NCI-H524 treated with DMSO at 0.1 percent for 48 hours (cell line): ENCODE results near the gene CEP63.

Experiments
- DNase-seq: peaks from one replicate; lab custom pipeline; 2025; lab: John Stamatoyannopoulos, UW

The CEP63 gene

DNA sequence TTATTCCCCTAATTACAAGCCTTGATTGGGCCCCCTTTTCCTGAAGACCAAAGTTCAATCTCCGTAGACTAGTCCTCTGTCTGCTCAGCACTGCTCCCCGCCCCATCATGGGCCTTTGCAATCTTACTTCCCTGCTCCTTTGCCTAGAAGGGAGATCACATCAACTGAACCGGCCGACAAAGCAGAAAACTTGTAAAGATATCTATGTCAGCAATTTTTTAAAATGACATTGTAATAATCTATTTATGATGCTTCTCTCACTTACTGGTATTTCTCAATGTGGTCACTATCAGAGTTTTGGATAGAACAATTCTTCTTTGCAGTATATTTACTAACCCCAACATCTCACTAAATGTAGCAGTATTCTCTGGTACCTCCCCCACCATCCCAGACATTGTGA, 17.3 kb upstream of the CEP63 start:
- no peak for DNase-seq

- DNase-seq, result no peak
Measured at GRCh38 chr3:134471521-134472193, 14.2 kb upstream of the CEP63 start.

DNA sequence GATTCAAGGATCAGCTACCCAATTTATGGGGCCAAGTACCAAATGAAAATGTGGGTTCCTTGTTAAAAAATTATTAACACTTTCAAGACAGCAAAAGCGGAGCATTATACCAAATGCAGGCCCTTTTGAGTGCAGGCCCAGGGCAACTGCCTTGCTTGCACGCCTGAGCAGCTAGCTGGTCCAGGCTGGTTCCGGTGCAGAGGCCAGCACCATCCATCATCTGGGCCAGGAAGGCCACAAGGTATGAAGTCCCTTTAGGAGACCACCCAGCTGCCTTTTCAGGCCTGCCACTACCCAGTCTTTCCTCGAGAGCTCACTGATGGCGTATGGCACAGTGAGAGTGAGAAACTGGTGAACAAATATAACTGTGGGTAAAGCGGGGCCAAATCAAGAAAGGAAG, 13.0 kb upstream of the CEP63 start:
- no peak for DNase-seq

GRCh38 chr3:134473868-134474546, 11.8 kb upstream of the CEP63 start:
- DNase-seq, result peak; percentile 29

DNA sequence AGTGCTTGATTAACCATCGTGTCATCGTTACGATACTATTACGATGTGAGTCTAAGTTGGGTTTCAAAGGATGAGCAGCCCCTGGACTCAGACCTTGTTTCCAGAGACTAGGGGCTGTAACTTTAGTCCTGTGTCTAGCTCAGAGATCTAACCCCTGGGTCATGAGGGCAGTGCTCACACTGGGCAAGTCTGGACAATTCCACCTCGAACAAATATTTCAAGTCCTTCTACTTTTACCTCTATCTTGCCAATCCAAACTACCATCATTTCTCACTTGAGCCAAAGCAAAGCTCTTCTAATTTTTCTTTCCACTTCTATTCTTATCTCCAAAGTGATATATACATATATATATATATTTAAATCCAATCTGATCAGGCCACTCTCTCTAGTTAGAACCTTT, 10.9 kb upstream of the CEP63 start:
- DNase-seq, result no peak

GRCh38 chr3:134476306-134476705, 9.6 kb upstream of the CEP63 start:
- DNase-seq, result no peak

DNA sequence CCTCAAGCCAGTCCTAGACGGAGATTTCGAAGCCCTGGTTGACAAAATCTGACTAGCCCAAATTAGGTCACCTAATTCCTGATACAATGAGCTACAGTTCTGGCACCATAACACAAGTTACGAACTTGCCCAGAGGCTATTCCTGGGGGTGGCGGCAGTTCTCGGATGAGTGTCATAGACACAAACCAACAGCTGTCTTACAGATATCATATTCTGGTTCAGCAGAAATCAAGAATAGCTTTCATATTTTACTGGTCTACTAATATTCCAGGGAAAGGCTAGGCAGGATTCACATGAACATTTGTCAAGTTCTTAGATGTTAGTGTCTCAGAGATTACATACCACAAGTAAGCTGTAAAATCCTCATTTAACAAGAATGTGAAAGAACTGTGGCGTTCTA, 8.9 kb upstream of the CEP63 start:
- no peak for DNase-seq

- no peak for DNase-seq
Measured at GRCh38 chr3:134477938-134478337, 7.9 kb upstream of the CEP63 start.

GRCh38 chr3:134480546-134480945, 5.3 kb upstream of the CEP63 start:
- no peak for DNase-seq

GRCh38 chr3:134481166-134481565, 4.7 kb upstream of the CEP63 start:
- no peak for DNase-seq

DNA sequence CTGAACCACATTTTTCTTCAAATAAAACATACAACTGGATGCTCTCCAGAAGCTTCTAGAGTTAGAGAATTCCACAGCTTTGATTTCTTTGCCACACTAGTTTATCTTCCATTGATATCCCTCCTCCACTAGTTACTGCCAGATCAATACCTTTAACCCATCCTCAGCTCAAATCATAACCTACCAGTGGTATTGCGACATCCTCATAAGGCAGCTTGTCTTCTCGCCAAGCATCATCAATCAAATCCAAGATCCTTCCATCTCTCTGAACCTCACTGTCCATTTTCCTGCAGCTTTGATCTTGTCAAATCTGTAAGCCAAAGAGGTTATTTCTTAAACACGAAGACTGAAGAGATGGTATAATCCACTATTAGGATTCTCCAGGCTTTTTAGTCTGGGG, 3.2 kb upstream of the CEP63 start:
- DNase-seq, result no peak

DNA sequence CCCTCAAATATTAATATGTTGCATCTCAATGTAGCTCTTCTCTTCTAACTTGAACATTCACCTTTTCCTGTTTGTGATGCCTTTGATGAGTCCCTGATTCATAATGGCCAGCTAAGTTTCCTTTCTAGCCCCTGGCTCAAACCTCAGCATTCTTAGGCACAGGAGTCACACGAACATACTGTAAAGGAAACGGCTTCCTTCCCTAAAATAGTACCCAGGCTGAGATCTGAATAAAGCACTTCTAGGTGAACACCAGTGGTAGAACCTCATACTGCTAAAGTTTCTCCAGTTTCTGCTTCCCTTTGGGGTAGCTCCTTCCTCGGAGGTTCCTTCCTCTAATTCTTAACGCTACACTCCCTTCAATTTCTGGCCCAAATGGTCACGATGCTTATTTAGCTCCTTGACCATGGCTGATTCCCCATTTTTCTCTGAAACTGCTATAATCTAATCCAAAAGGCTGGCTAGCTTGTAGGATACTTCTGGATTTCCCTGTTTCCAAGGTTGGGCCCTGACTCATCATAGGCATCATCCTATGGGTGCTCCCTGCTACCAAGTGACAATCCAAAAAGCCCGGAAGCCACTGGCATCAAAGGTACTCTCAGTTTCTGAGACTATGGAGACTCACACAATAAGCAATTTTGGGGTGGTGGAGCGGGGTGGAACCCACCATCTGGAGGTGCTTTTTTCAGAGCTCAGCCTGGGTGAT, 2.5 kb upstream of the CEP63 start:
- DNase-seq, result no peak

- DNase-seq, result no peak
Measured at GRCh38 chr3:134485075-134485717, 661 bp upstream of the CEP63 start.

GRCh38 chr3:134486577-134487041, 752 bp downstream of the CEP63 start:
- peak; percentile 17 for DNase-seq

DNA sequence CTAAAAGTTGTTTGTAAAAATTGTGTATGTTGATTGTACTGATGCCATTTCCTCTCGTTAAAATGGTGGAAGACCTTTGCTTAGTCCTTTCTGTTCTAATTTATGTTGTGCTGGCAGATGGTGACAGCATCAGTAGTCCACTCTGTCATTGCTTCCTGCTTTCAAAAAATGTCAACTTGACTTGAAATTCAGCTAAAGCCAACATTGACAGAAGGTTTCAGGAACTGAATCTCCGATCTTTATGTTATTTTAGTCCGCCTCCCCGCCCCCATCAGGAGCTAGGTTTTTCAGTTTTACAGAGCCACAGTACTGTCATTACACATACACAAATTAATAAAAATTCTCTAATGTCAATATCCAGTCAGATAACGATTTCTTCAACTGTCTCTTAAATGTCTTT, 1.5 kb downstream of the CEP63 start:
- no peak for DNase-seq

DNA sequence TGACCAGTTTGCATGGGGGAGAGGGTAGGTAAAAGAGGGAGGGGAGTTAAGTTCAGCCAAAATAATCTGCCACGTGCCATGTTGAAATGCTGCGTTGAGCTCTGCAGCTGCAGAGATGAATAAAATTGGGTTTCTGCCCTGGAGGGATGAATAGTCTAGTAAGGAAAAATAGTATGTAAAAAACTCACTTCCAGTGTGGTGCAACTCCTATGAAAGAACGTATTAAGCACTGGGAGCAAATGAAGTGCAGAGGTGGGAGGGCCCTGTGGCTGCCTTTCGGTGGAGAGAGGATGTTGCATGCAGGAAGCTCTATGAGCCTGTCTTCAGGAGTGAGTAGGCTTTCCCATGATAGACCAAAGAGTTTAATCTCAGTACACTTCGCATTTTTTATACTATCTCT, 8.6 kb downstream of the CEP63 start:
- DNase-seq, result no peak

DNA sequence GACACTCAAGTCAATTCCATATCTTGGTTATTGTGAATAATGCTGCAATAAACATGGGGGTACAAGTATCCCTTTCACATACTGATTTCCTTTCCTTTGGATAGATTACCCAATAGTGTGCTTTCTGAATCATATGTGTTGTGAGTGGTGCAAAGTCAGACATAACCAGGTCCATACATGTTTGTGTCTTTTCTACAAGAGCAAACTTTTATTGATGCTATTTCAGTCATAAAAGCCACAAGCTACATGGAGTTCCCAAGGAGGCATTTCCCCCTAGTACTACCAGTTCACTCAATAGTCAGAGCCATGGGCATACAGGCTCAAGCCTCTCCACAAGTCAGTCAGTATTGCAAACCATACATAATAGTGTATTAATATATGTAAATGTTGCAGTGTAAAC, 10.1 kb downstream of the CEP63 start:
- DNase-seq, result no peak

GRCh38 chr3:134496471-134497071, 10.7 kb downstream of the CEP63 start:
- DNase-seq, result no peak

DNA sequence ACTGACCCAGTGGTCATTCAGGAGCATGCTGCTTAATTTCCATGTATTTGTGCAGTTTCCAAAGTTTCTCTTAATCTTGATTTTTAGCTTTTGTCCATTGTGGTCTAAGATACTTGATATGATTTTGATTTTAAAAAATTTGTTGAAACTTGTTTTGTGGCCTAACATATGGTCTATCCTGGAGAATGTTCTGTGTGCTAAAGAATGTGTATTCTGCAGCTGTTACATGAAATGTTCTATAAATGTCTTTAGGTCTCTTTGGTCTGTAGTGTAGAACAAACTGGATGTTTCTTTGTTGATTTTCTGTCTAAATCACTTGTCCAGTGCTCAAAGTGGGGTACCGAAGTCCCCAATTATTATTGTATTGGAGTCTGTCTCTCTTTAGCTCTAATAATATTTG, 17.4 kb downstream of the CEP63 start:
- DNase-seq, result no peak

DNA sequence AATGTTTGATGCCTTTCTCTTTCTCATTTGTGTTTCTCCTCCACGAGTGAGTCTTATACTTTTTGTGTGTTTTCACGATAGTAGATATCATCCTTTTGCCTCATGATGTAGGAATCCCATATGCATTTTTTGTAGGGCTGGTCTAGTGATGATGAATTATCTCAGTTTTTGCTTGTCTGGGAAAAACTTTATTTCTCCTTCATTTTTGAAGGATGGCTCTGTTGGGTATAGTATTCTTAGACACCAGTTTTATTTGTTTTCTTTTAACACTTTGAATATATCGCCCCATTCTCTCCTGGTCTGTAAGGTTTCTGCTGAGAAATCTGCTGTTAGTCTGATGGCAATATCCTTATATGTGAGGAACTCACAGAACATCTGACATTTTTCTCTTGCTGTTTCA, 18.3 kb downstream of the CEP63 start:
- DNase-seq, result no peak

GRCh38 chr3:134505485-134505884, 19.6 kb downstream of the CEP63 start:
- DNase-seq, result no peak

DNA sequence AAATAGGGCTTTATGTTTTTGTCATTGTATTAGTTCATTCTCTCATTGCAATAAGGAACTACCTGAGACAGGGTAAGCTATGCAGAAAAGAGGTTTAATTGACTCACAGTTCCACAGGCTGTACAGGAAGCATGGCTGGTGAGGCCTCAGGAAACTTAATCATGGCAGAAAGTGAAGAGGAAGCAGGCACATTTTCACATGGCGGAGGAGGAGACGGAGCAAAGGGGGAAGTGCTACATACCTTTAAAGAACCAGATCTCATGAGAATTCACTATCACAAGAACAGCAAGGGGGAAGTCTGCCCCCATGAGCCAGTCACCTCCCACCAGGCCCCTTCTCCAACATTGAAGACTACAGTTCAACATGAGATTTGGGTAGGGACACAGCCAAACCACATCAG, 25.6 kb downstream of the CEP63 start:
- DNase-seq, result no peak
